ENCODE data around the gene BCDIN3D. TPM values are rescaled to one million over a fixed set of nuclear protein-coding genes. Genes with fewer than 3 reads are reported as not detected.

The BCDIN3D gene
- polyA plus RNA-seq, 1 of the 3 experiments (the other 2 are of a cell fraction), result 2.3 TPM

- TF ChIP-seq PBX3 (IDR thresholded peaks at IDR 0.05) (no peak), RAD21 (IDR thresholded peaks at IDR 0.05; ENCODE audit: low read length) (no peak), RCOR1 (IDR thresholded peaks at IDR 0.05; ENCODE audit: low read length) (no peak), JUND (IDR thresholded peaks at IDR 0.05) (no peak), FOXJ3 (CRISPR knock-in tag; IDR thresholded peaks at IDR 0.05) (no peak)
- TF ChIP-seq, protein P1, sequence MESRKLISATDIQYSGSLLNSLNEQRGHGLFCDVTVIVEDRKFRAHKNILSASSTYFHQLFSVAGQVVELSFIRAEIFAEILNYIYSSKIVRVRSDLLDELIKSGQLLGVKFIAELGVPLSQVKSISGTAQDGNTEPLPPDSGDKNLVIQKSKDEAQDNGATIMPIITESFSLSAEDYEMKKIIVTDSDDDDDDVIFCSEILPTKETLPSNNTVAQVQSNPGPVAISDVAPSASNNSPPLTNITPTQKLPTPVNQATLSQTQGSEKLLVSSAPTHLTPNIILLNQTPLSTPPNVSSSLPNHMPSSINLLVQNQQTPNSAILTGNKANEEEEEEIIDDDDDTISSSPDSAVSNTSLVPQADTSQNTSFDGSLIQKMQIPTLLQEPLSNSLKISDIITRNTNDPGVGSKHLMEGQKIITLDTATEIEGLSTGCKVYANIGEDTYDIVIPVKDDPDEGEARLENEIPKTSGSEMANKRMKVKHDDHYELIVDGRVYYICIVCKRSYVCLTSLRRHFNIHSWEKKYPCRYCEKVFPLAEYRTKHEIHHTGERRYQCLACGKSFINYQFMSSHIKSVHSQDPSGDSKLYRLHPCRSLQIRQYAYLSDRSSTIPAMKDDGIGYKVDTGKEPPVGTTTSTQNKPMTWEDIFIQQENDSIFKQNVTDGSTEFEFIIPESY (IDR thresholded peaks at IDR 0.05; ENCODE audit: borderline replicate concordance, low read depth), result no peak
Observed at GRCh38 chr12:49824895-49825294, 18.0 kb downstream of the BCDIN3D start (continued).

DNA sequence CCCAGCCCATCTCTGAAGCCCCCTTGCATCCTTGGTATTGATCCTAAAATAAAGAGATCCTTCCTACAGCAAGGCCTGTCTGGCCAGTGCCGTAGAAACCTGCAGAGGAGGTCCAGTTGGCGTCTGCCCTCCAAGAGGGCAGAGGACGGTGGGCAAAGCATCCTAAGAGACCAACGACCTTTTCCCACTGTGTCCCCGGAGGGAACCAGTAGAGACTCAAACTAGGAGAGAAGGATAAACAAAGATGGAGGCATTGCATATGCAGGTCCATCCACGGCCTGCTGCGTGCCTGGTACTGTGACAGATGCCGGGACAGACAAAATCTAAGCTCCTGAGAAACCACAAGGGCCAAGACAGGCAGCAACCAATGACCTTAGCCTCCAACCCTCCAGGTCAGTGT, 18.5 kb downstream of the BCDIN3D start:
- H3K4me2 ChIP-seq, result no peak overlapping the region
- H3K27ac ChIP-seq (ENCODE audit: low read depth in 2 of 2, low read length in 1 of 2), result no peak overlapping the region
- peaks cover 15 to 31% of the 10 kb centered on the region in 2 experiments; a peak in 3 of 4 replicates for H3K4me1 ChIP-seq (ENCODE audit: control insufficient read depth in 1 of 2, insufficient read depth in 2 of 2, low read depth in 1 of 2, low read length in 1 of 2)
- H3K27me3 ChIP-seq (ENCODE audit: insufficient read depth), result no peaks in the 10 kb centered on the region
- ChIA-PET CTCF (interaction anchor here (1.4 to 7.5 kb wide), 3 partner anchors 15 to 47 kb away, joined by 3 to 51 read pairs (median 4); no protein-coding TSS in a partner anchor), POLR2A (interaction anchor here (0.8 kb wide), 1 partner anchor 8 kb away, joined by 3 read pairs; no protein-coding TSS in a partner anchor)
- H3K9me3 ChIP-seq, result no peaks in the 10 kb centered on the region
- no peak overlapping the region for H3K4me3 ChIP-seq (ENCODE audit: low read depth in 2 of 2, low read length in 1 of 2)
- WGBS (ENCODE audit: low lambda C conversion rate), result 92% methylated on average over 8 of the region's 8 CpGs
- H4K20me1 ChIP-seq (ENCODE audit: insufficient read depth), result peaks cover 72% of the 10 kb centered on the region
- no peak overlapping the region for H3K9ac ChIP-seq
- peaks cover 4% of the 10 kb centered on the region for H3F3A ChIP-seq (replicated peaks; ENCODE audit: insufficient read depth)
- peaks cover 7 to 12% of the 10 kb centered on the region in 2 experiments for H3K36me3 ChIP-seq (replicated peaks in 1 of 2; ENCODE audit: control insufficient read depth in 1 of 2, insufficient read depth in 2 of 2, low read length in 1 of 2)
- TF ChIP-seq, protein P2, sequence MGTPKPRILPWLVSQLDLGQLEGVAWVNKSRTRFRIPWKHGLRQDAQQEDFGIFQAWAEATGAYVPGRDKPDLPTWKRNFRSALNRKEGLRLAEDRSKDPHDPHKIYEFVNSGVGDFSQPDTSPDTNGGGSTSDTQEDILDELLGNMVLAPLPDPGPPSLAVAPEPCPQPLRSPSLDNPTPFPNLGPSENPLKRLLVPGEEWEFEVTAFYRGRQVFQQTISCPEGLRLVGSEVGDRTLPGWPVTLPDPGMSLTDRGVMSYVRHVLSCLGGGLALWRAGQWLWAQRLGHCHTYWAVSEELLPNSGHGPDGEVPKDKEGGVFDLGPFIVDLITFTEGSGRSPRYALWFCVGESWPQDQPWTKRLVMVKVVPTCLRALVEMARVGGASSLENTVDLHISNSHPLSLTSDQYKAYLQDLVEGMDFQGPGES (IDR thresholded peaks at IDR 0.05; ENCODE audit: low read depth, low read length), result no peak
- TF ChIP-seq EP300 (IDR thresholded peaks at IDR 0.05; ENCODE audit: borderline replicate concordance in 1 of 2, low read depth in 1 of 2, low read length in 1 of 2), result no peak
- no peak for TF ChIP-seq FOXJ3 (CRISPR knock-in tag; IDR thresholded peaks at IDR 0.05)
- no peak for TF ChIP-seq YY1 (IDR thresholded peaks at IDR 0.05; ENCODE audit: low read depth)
- TF ChIP-seq REST (IDR thresholded peaks at IDR 0.05; ENCODE audit: low read depth, low read length), result no peak
- no peak for TF ChIP-seq CHD2 (IDR thresholded peaks at IDR 0.05; ENCODE audit: low read length, partially characterized antibody)
- no peak for TF ChIP-seq NFIC (IDR thresholded peaks at IDR 0.05; ENCODE audit: borderline replicate concordance)
- no peak for TF ChIP-seq FOXM1 (IDR thresholded peaks at IDR 0.05; ENCODE audit: low read depth)
- no peak for TF ChIP-seq RAD21 (IDR thresholded peaks at IDR 0.05; ENCODE audit: low read length)
- no peak for TF ChIP-seq PBX3 (IDR thresholded peaks at IDR 0.05)
- H3K79me2 ChIP-seq (ENCODE audit: insufficient read depth), result peaks cover 80% of the 10 kb centered on the region
- no peak overlapping the region for H2AFZ ChIP-seq (ENCODE audit: low read depth)
- no peak for DNase-seq
- H3K9me2 ChIP-seq, result no peaks in the 10 kb centered on the region
